ENCODE data around the gene CYP2W1. TPM values are rescaled to one million over a fixed set of nuclear protein-coding genes. Genes with fewer than 3 reads are reported as not detected.
"Not testable (repeated sequence)": the region's sequence is repeated elsewhere in the genome, so short reads cannot be mapped to it uniquely, and the experiment has no call there.

Gene CYP2W1
- total RNA-seq, 2 experiments from 2014 or later: not detected

DNA sequence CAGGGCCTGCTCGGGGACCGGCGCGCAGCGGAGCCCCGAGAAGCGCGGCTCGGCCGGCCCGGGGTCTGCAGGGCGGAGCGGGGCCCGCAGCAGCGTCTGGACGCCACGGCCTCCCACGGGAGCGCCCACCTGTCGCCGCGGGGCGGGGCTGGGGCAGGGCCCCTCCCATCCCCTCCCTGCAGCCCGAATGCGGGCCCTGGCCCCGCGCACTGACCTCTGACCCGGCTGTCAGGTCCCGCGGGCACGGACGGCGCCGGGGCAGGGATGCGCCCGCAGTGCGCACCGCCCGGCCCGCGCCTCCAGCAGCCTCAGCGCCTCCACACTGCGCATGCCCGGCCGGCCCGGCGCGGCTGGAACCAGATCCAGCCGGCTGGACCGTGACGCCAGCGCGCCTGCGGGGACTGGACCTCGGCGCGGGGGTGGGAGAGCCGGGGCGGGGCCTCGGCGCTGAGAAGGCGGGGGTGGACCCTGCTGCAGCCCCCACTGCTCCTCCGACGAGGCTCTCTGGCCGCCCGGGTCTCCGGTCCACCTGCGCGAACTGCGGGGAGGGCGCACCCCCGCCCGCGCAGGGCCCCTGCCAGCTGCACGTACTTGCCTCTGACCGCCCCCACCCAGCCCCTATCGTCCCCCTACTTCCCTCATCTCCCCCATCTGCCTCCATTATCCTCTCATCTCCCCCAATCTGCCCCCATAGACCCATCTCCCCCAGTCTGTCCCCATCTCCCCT is 45.2 kb downstream of the CYP2W1 start:
- Mint-ChIP-seq H3K4me3 (peak overlapping the region; percentile 73), H3K27me3 (no peaks in the 10 kb centered on the region), H3K27ac (peak overlapping the region; percentile 85), H3K9me3 (no peaks in the 10 kb centered on the region), H3K4me1 (peaks cover 29% of the 10 kb centered on the region), H3K36me3 (peaks cover 15% of the 10 kb centered on the region)
- DNase-seq: peak; percentile 93

DNA sequence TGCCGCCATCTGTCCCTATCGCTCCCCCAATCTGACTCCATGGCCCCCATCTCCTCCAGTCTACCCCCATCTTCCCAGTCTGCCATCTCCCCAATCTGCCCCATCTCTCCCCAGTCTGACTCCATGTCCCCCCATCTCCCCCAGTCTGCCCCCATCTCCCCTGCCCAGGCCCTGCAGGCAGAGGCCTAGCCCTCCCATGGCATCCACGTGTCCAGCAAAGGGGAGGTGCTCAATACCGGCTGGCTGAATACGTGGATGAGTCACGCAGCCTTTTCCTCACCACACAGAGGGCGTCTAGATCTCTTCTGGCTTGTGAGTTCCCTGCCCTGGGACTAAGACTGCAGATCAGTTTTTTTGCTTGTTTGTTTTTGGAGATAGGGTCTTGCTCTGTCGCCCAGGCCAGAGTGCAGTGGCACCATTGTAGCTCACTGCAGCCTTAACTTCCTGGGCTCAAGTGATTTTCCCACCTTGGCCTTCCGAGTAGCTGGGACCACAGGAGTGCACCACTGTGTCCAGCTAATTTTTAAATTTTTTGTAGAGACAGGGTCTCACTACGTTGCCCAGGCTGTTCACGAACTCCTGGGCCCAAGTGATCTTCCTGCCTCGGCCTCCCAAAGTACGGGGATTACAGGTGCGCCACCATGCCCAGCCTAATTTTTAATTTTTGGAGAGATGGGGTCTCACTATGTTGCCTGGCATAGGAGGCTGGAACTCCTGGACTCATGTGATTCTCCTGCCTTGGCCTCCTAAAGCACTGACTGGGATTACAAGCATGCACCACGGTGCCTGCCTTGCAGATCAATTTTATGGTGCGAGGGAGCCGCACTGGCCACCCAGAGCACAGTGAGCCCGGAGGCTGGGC is 46.0 kb downstream of the CYP2W1 start:
- Mint-ChIP-seq H3K36me3 (peaks cover 7% of the 10 kb centered on the region), H3K4me1 (peaks cover 33% of the 10 kb centered on the region)

DNA sequence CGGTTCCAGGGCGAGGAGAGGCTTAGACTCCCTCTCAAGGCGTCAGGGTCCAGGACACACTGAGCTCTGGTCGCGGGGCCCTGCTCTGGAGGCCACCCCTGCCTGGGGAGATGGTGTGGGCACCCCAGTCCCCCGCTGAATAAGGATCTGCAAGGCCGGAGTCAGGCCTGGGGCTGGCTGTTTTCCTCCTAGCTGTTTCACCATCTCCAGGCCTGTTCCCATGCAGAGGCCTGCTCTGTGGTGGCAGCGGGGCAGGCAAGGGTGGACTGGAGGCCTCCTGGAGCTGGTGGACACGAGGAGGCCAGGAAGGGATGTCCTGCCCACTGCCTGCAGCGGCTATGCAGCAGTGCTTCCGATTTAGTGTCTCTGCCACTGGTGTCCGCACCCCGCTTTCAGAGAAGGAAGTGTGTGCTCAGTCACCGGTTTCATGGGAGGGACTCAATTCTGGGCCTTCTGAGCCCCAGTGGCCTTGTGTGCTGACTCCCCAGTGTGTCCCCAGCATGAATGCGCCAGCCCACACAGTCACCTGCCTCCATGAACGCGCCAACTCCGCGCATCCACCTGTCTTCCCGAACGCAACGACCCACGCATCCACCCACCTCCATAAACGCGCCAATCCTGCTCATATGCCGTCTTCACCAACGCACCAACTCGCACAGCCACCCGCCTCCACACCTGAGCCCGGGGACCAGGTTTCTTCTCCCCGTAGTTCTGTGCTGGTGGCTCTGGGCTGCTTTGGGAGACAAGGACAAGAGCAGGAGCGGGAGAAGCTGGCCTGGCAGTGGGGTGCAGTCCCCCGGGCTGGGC is 46.9 kb downstream of the CYP2W1 start:
- Mint-ChIP-seq H3K4me1 (peaks cover 32% of the 10 kb centered on the region), H3K27ac (peak overlapping the region; percentile 11), H3K36me3 (peaks cover 5% of the 10 kb centered on the region), H3K4me3 (no peak overlapping the region), H3K9me3 (no peaks in the 10 kb centered on the region), H3K27me3 (no peaks in the 10 kb centered on the region)
- DNase-seq: no peak

More for the DNA sequence above, 46.0 kb downstream of the CYP2W1 start:
- peak overlapping the region; percentile 73 for H3K4me3 Mint-ChIP-seq
- DNase-seq: peak; percentile 74
- H3K9me3 Mint-ChIP-seq: no peaks in the 10 kb centered on the region
- no peaks in the 10 kb centered on the region for H3K27me3 Mint-ChIP-seq
- H3K27ac Mint-ChIP-seq: peak overlapping the region; percentile 85

- Mint-ChIP-seq H3K4me3 (no peak overlapping the region), H3K27ac (no peak overlapping the region), H3K36me3 (peaks cover 5% of the 10 kb centered on the region), H3K9me3 (no peaks in the 10 kb centered on the region), H3K4me1 (peaks cover 32% of the 10 kb centered on the region), H3K27me3 (no peaks in the 10 kb centered on the region)
- no peak for DNase-seq
Observed at GRCh38 chr7:1030444-1031070, 47.6 kb downstream of the CYP2W1 start.

GRCh38 chr7:1031716-1032455 is 48.9 kb downstream of the CYP2W1 start:
- Mint-ChIP-seq H3K36me3 (peaks cover 2% of the 10 kb centered on the region), H3K4me1 (peaks cover 24% of the 10 kb centered on the region), H3K9me3 (no peaks in the 10 kb centered on the region), H3K27ac (no peak overlapping the region), H3K4me3 (no peak overlapping the region), H3K27me3 (no peaks in the 10 kb centered on the region)
- no peak for DNase-seq

GRCh38 chr7:1032536-1033181 is 49.7 kb downstream of the CYP2W1 start:
- Mint-ChIP-seq H3K4me1 (peaks cover 23% of the 10 kb centered on the region), H3K4me3 (no peak overlapping the region), H3K9me3 (no peaks in the 10 kb centered on the region), H3K36me3 (peaks cover 2% of the 10 kb centered on the region), H3K27ac (no peak overlapping the region), H3K27me3 (no peaks in the 10 kb centered on the region)
- DNase-seq: no peak

- H3K27me3 Mint-ChIP-seq: no peaks in the 10 kb centered on the region
- no peak for DNase-seq
- peaks cover 2% of the 10 kb centered on the region for H3K36me3 Mint-ChIP-seq
- no peak overlapping the region for H3K4me3 Mint-ChIP-seq
- peaks cover 23% of the 10 kb centered on the region for H3K4me1 Mint-ChIP-seq
- H3K9me3 Mint-ChIP-seq: no peaks in the 10 kb centered on the region
- no peak overlapping the region for H3K27ac Mint-ChIP-seq
Observed at GRCh38 chr7:1033546-1034145, 50.7 kb downstream of the CYP2W1 start.

DNA sequence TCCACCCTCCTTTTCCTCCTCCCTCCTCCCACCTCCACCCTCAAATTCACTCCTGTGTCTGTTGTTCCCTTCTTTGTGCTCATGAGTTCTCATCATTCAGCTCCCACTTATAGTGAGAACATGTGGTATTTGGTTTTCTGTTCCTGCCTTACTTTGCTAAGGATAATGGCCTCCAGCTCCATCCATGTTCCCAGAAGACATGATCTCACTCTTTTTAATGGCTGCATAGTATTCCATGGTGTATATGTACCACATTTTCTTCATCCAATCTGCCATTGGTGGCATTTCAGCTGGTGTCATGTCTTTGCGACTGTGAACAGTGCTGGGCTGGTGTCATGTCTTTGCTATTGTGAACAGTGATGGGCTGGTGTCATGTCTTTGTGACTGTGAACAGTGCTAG is 51.8 kb downstream of the CYP2W1 start:
- H3K4me1 Mint-ChIP-seq: peaks cover 15% of the 10 kb centered on the region
- H3K36me3 Mint-ChIP-seq, DNase-seq, H3K27me3 Mint-ChIP-seq, H3K4me3 Mint-ChIP-seq, H3K27ac Mint-ChIP-seq, H3K9me3 Mint-ChIP-seq: not testable (repeated sequence)

DNA sequence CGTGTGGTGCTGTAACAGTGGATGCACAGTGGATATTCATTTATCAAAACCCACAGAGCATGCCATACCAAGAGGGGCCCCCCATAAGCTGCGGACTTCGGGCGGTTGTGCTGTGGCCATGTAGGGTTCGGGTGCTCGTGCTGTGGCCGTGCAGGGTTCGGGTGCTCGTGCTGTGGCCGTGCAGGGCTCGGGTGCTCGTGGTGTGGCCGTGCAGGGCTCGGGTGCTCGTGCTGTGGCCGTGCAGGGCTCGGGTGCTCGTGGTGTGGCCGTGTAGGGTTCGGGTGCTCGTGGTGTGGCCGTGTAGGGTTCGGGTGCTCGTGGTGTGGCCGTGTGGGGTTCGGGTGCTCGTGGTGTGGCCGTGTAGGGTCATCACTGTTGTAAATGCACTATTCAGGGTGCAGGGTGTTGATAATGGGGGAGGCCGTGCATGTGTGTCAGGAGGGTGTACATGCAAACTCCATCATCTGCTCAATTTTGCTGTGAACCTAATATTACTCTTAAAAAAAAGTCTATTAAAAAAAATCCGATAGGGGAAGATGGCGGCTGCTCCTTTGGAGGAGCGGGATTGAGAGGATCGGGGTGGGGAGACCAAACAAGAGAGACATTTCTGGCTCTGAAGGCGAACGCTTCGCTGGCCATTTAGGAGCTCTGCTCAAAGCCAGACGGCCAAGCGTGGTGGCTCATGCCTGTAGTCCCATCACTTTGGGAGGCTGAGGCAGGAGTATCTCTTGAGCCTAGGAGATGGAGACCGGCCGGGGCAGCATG is 53.4 kb downstream of the CYP2W1 start:
- not testable (repeated sequence) for DNase-seq, H3K27ac Mint-ChIP-seq, H3K4me3 Mint-ChIP-seq, H3K36me3 Mint-ChIP-seq, H3K9me3 Mint-ChIP-seq, H3K27me3 Mint-ChIP-seq
- H3K4me1 Mint-ChIP-seq: peaks cover 12% of the 10 kb centered on the region

Other genes starting within 250 kb of the CYP2W1 start
- gene SUN1, start 150.7 kb upstream of the CYP2W1 start, total RNA-seq: 10 to 100 TPM; 50.1 to 53.4 TPM
- 10 to 100 TPM; 35.2 to 39.6 TPM for gene GET4, start 106.6 kb upstream of the CYP2W1 start, total RNA-seq
- 10 to 100 TPM; 49.9 to 56.7 TPM for gene ADAP1, start 28.5 kb upstream of the CYP2W1 start, total RNA-seq
- 10 to 100 TPM; 17.7 to 18.1 TPM for gene COX19, start 7.6 kb upstream of the CYP2W1 start, total RNA-seq
- gene GPR146, start 61.4 kb downstream of the CYP2W1 start, total RNA-seq: 1 to 10 TPM; 2.4 to 2.8 TPM
- under 1 TPM; 0.14 to 0.37 TPM for gene GPER1, start 104.9 kb downstream of the CYP2W1 start, total RNA-seq
- gene ZFAND2A, start 177.0 kb downstream of the CYP2W1 start, total RNA-seq: 10 to 100 TPM; 22.0 to 23.6 TPM
- not detected for gene UNCX, start 249.7 kb downstream of the CYP2W1 start, total RNA-seq